Astrocyte (in vitro differentiated cells and primary cell): ENCODE measurements around the gene HEXIM1. TPM values are rescaled to one million over a fixed set of nuclear protein-coding genes. Genes with fewer than 3 reads are reported as not detected.

Source experiments
- DNase-seq: peaks from one replicate; pipeline ENCODE4 v3.0.0-alpha.2; 2010; ENCODE audit warnings: low read depth
- FAIRE-seq: peaks from 2 replicates; lab custom pipeline; 2011; peaks lifted over from hg19 to GRCh38; lab: Jason Lieb, UNC
- H2AFZ ChIP-seq: 2 replicates; pipeline ENCODE4 v1.6.0; 2012; ENCODE audit warnings: low read depth, low read length, inconsistent platforms
- H3K27ac ChIP-seq: 2 replicates; pipeline ENCODE4 v1.5.1; 2011; ENCODE audit warnings: low read depth, low read length, inconsistent platforms
- H3K27me3 ChIP-seq: 2 replicates; pipeline ENCODE4 v1.6.0; 2011; ENCODE audit warnings: low read length, inconsistent platforms; ENCODE audit not compliant: insufficient read depth
- H3K36me3 ChIP-seq: 2 replicates; pipeline ENCODE4 v1.5.1; 2011; ENCODE audit warnings: low read length, inconsistent platforms; ENCODE audit not compliant: insufficient read depth
- H3K4me1 ChIP-seq: 2 replicates; pipeline ENCODE4 v1.5.1; 2011; ENCODE audit warnings: low read length, inconsistent platforms; ENCODE audit not compliant: insufficient read depth
- H3K4me2 ChIP-seq: 2 replicates; pipeline ENCODE4 v1.6.0; 2012; ENCODE audit warnings: low read length, inconsistent platforms
- H3K4me3 ChIP-seq: 2 replicates; pipeline ENCODE4 v1.5.1; 2011; ENCODE audit warnings: low read depth, mild to moderate bottlenecking, low read length, inconsistent platforms; ENCODE audit not compliant: insufficient read depth
- H3K79me2 ChIP-seq: 2 replicates; pipeline ENCODE4 v1.6.0; 2012; ENCODE audit warnings: mild to moderate bottlenecking, low read length, inconsistent platforms; ENCODE audit not compliant: insufficient read depth
- H3K9ac ChIP-seq: 2 replicates; pipeline ENCODE4 v1.6.0; 2012; ENCODE audit warnings: mild to moderate bottlenecking, low read length, inconsistent platforms
- H3K9me3 ChIP-seq: 2 replicates; pipeline ENCODE4 v1.5.1; 2012; ENCODE audit warnings: low read depth, mild to moderate bottlenecking, low read length, inconsistent platforms; ENCODE audit not compliant: insufficient read depth
- H4K20me1 ChIP-seq: 2 replicates; pipeline ENCODE4 v1.6.0; 2012; ENCODE audit warnings: low read length, inconsistent platforms; ENCODE audit not compliant: insufficient read depth
- H3K27ac Mint-ChIP-seq: one replicate; pipeline ENCODE4 v1.8.0; 2021; ENCODE audit warnings: mild to moderate bottlenecking, mixed read lengths; ENCODE audit not compliant: unreplicated experiment
- H3K27me3 Mint-ChIP-seq: one replicate; pipeline ENCODE4 v1.8.0; 2021; ENCODE audit warnings: low read depth, mixed read lengths; ENCODE audit not compliant: unreplicated experiment
- H3K36me3 Mint-ChIP-seq: one replicate; pipeline ENCODE4 v1.8.0; 2021; ENCODE audit warnings: low read depth, mixed read lengths; ENCODE audit not compliant: unreplicated experiment
- H3K4me1 Mint-ChIP-seq: one replicate; pipeline ENCODE4 v1.8.0; 2021; ENCODE audit warnings: low read depth, mixed read lengths; ENCODE audit not compliant: unreplicated experiment
- H3K4me3 Mint-ChIP-seq: one replicate; pipeline ENCODE4 v1.8.0; 2021; ENCODE audit warnings: mild to moderate bottlenecking, moderate library complexity, mixed read lengths; ENCODE audit not compliant: unreplicated experiment
- H3K9me3 Mint-ChIP-seq: one replicate; pipeline ENCODE4 v1.8.0; 2021; ENCODE audit warnings: mild to moderate bottlenecking, mixed read lengths; ENCODE audit not compliant: unreplicated experiment
- EZH2 ChIP-seq: IDR thresholded peaks from 2 replicates; pipeline ENCODE4 v1.6.1; 2012; ENCODE audit warnings: mild to moderate bottlenecking, low read length, inconsistent platforms; ENCODE audit not compliant: insufficient read depth
- total RNA-seq: library from RNA; stranded (reverse); gene quantifications from 2 replicates; pipeline ENCODE4 v1.2.1, GENCODE V29; 2021
- TF ChIP-seq, protein P1 (sequence below): IDR thresholded peaks from 2 replicates; pipeline ENCODE4 v1.5.1; 2011; ENCODE audit warnings: low read depth, mild to moderate bottlenecking, inconsistent platforms, low read length, moderate library complexity; ENCODE audit not compliant: insufficient read depth

Gene HEXIM1
- total RNA-seq, 1 donor from 2014 or later = 44.5 TPM

GRCh38 chr17:45120558-45120957, 27.7 kb upstream of the HEXIM1 start:
- no peaks in the 10 kb centered on the region for H3K9me3 ChIP-seq
- H4K20me1 ChIP-seq = no peaks in the 10 kb centered on the region
- peaks cover 14% of the 10 kb centered on the region for H3K36me3 Mint-ChIP-seq
- DNase-seq = no peak
- no peaks in the 10 kb centered on the region for H3K9me3 Mint-ChIP-seq
- H3K9ac ChIP-seq = no peak overlapping the region
- H3K27ac Mint-ChIP-seq = no peak overlapping the region
- no peak overlapping the region for H3K27ac ChIP-seq
- no peaks in the 10 kb centered on the region for H3K36me3 ChIP-seq
- TF ChIP-seq EZH2 = no peak
- TF ChIP-seq, protein P1, sequence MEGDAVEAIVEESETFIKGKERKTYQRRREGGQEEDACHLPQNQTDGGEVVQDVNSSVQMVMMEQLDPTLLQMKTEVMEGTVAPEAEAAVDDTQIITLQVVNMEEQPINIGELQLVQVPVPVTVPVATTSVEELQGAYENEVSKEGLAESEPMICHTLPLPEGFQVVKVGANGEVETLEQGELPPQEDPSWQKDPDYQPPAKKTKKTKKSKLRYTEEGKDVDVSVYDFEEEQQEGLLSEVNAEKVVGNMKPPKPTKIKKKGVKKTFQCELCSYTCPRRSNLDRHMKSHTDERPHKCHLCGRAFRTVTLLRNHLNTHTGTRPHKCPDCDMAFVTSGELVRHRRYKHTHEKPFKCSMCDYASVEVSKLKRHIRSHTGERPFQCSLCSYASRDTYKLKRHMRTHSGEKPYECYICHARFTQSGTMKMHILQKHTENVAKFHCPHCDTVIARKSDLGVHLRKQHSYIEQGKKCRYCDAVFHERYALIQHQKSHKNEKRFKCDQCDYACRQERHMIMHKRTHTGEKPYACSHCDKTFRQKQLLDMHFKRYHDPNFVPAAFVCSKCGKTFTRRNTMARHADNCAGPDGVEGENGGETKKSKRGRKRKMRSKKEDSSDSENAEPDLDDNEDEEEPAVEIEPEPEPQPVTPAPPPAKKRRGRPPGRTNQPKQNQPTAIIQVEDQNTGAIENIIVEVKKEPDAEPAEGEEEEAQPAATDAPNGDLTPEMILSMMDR = no peak
- peaks cover 18% of the 10 kb centered on the region for H3K4me1 Mint-ChIP-seq
- FAIRE-seq = no peak
- H3K27me3 ChIP-seq = no peaks in the 10 kb centered on the region
- peaks cover 33% of the 10 kb centered on the region for H3K4me1 ChIP-seq
- no peak overlapping the region for H2AFZ ChIP-seq
- peaks cover 28% of the 10 kb centered on the region for H3K79me2 ChIP-seq
- no peak overlapping the region for H3K4me3 Mint-ChIP-seq
- no peak overlapping the region for H3K4me3 ChIP-seq
- H3K4me2 ChIP-seq = no peak overlapping the region
- H3K27me3 Mint-ChIP-seq = no peaks in the 10 kb centered on the region

- Histone ChIP-seq H3K4me3 (no peak overlapping the region), H3K9me3 (no peaks in the 10 kb centered on the region), H3K27ac (no peak overlapping the region), H3K79me2 (peaks cover 31% of the 10 kb centered on the region), H4K20me1 (no peaks in the 10 kb centered on the region), H3K4me2 (no peak overlapping the region), H3K27me3 (no peaks in the 10 kb centered on the region), H3K9ac (no peak overlapping the region), H3K36me3 (no peaks in the 10 kb centered on the region), H3K4me1 (peaks cover 28% of the 10 kb centered on the region), H2AFZ (no peak overlapping the region)
- peaks cover 15% of the 10 kb centered on the region for H3K36me3 Mint-ChIP-seq
- H3K27me3 Mint-ChIP-seq = no peaks in the 10 kb centered on the region
- H3K4me3 Mint-ChIP-seq = no peak overlapping the region
- H3K27ac Mint-ChIP-seq = no peak overlapping the region
- H3K4me1 Mint-ChIP-seq = peaks cover 15% of the 10 kb centered on the region
- TF ChIP-seq, protein P1 = no peak
- no peak for TF ChIP-seq EZH2
- DNase-seq = no peak
- no peaks in the 10 kb centered on the region for H3K9me3 Mint-ChIP-seq
- no peak for FAIRE-seq
These were observed 27.2 kb upstream of the HEXIM1 start for GRCh38 chr17:45121055-45121454.

DNA sequence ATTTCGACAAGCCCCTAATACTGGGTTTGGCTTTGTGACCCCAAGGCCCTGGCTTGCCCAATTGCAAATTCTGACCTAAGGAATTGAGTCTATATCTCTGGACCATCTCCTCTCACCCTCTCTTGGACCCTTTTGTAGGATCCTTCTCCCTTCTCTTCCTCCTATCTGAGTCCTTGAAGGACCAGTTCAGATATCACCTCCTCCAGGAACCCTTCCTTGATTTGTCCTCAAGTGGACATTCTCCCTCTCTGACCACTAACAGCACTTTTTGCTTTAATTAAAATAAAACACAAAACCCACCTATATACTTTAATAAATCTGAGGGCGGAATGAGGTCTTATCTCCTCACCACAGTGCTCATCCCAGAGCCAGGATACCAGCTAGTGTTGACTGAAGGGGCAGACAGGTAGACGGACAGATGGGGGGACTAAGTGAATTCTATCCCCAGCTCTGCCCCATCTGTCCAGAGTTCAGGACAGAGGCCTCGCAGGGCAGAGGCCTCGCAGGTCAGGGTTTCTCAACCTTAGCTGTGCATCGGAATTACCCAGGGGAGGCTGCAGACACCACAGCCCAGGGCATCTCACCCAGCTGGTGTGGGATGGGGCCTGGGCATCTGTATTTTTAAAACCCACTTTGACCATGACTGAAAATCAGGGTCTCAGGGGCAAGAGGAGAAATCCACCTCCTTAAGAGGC, 25.1 kb upstream of the HEXIM1 start:
- Histone ChIP-seq H3K9ac (peak overlapping the region; percentile 54), H3K79me2 (peaks cover 44% of the 10 kb centered on the region), H2AFZ (no peak overlapping the region), H4K20me1 (no peaks in the 10 kb centered on the region), H3K27me3 (no peaks in the 10 kb centered on the region), H3K36me3 (no peaks in the 10 kb centered on the region), H3K4me3 (no peak overlapping the region), H3K27ac (peak overlapping the region; percentile 74), H3K9me3 (no peaks in the 10 kb centered on the region), H3K4me1 (peaks cover 38% of the 10 kb centered on the region), H3K4me2 (peak overlapping the region; percentile 63)
- H3K4me1 Mint-ChIP-seq = peaks cover 28% of the 10 kb centered on the region
- no peaks in the 10 kb centered on the region for H3K27me3 Mint-ChIP-seq
- DNase-seq (no peak), FAIRE-seq (no peak)
- no peak for TF ChIP-seq EZH2
- TF ChIP-seq, protein P1 = no peak
- peak overlapping the region; percentile 54 for H3K27ac Mint-ChIP-seq
- no peaks in the 10 kb centered on the region for H3K9me3 Mint-ChIP-seq
- H3K4me3 Mint-ChIP-seq = no peak overlapping the region
- H3K36me3 Mint-ChIP-seq = peaks cover 11% of the 10 kb centered on the region
